ENCODE data around the gene NDP. TPM values are rescaled to one million over a fixed set of nuclear protein-coding genes. Genes with fewer than 3 reads are reported as not detected.

The NDP gene, protein sequence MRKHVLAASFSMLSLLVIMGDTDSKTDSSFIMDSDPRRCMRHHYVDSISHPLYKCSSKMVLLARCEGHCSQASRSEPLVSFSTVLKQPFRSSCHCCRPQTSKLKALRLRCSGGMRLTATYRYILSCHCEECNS
- total RNA-seq = not detected in 2 replicates

GRCh38 chrX:43973249-43974099, at the start of gene NDP:
Gene NDP, minus strand, starts transcription at chrX:43973390. Its CDS starts 14,745 bp downstream, at chrX:43958645.
- DNase-seq = no peak
- H3K36me3 Mint-ChIP-seq (ENCODE audit: low read depth) = no peaks in the 10 kb centered on the region
- no peaks in the 10 kb centered on the region for H3K9me3 Mint-ChIP-seq
- H3K4me1 Mint-ChIP-seq = peaks cover 8% of the 10 kb centered on the region
- peak within 1 kb of the TSS; percentile 65 for H3K4me3 Mint-ChIP-seq
- intact Hi-C loops (cut with micrococcal nuclease) = no loop called here
- no peak within 1 kb of the TSS for H3K27ac Mint-ChIP-seq
- H3K27me3 Mint-ChIP-seq = peaks cover 21% of the 10 kb centered on the region

- Mint-ChIP-seq H3K4me3 (no peak overlapping the region), H3K27me3 (no peaks in the 10 kb centered on the region), H3K9me3 (no peaks in the 10 kb centered on the region), H3K36me3 (ENCODE audit: low read depth) (no peaks in the 10 kb centered on the region), H3K27ac (no peak overlapping the region), H3K4me1 (no peaks in the 10 kb centered on the region)
- no peak for DNase-seq
- intact Hi-C loops (cut with micrococcal nuclease) = no loop called here
Measured at GRCh38 chrX:44022964-44023363, 49.8 kb upstream of the NDP start.

- H3K4me1 Mint-ChIP-seq = no peaks in the 10 kb centered on the region
- no peaks in the 10 kb centered on the region for H3K9me3 Mint-ChIP-seq
- H3K27ac Mint-ChIP-seq = no peak overlapping the region
- no peak overlapping the region for H3K4me3 Mint-ChIP-seq
- intact Hi-C loops (cut with micrococcal nuclease) = no loop called here
- no peak for DNase-seq
- H3K27me3 Mint-ChIP-seq = no peaks in the 10 kb centered on the region
- H3K36me3 Mint-ChIP-seq (ENCODE audit: low read depth) = no peaks in the 10 kb centered on the region
Measured at GRCh38 chrX:44020693-44021092, 47.5 kb upstream of the NDP start.

- intact Hi-C loops (cut with micrococcal nuclease) = no loop called here
- Mint-ChIP-seq H3K4me1 (no peaks in the 10 kb centered on the region), H3K9me3 (no peaks in the 10 kb centered on the region), H3K27ac (no peak overlapping the region), H3K4me3 (no peak overlapping the region), H3K36me3 (ENCODE audit: low read depth) (no peaks in the 10 kb centered on the region), H3K27me3 (no peaks in the 10 kb centered on the region)
- no peak for DNase-seq
Measured at GRCh38 chrX:44019911-44020310, 46.7 kb upstream of the NDP start.

DNA sequence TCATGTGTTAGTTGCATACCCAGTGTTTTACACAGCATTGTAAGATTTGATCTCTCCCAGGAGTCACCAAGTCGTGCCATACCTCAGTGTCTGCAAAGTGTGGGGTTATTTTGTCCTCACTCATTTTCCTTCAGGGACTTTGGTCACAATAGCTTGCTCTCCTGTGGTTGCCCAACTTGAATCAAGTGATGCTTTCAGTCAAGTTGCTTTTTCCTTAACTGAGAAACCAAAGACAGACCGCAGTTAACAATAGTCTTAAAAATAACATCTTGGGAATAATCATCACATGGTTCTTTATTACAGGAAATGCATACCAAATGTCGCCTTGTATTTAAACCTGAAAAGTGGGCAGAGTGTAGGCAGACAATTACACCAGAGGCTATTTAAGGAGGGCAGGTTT, 44.5 kb upstream of the NDP start:
- intact Hi-C loops (cut with micrococcal nuclease) = no loop called here
- no peaks in the 10 kb centered on the region for H3K9me3 Mint-ChIP-seq
- DNase-seq = no peak

GRCh38 chrX:44016906-44017305, 43.7 kb upstream of the NDP start:
- intact Hi-C loops (cut with micrococcal nuclease) = no loop called here
- Mint-ChIP-seq H3K4me3 (no peak overlapping the region), H3K27ac (no peak overlapping the region), H3K36me3 (ENCODE audit: low read depth) (no peaks in the 10 kb centered on the region), H3K27me3 (no peaks in the 10 kb centered on the region), H3K4me1 (peaks cover 5% of the 10 kb centered on the region), H3K9me3 (no peaks in the 10 kb centered on the region)
- no peak for DNase-seq

More for the DNA sequence above, 44.5 kb upstream of the NDP start:
- Mint-ChIP-seq H3K27me3 (no peaks in the 10 kb centered on the region), H3K27ac (no peak overlapping the region), H3K4me1 (peaks cover 2% of the 10 kb centered on the region), H3K36me3 (ENCODE audit: low read depth) (no peaks in the 10 kb centered on the region), H3K4me3 (no peak overlapping the region)

GRCh38 chrX:44012484-44013096, 39.4 kb upstream of the NDP start:
- H3K4me1 Mint-ChIP-seq = peaks cover 5% of the 10 kb centered on the region
- no peaks in the 10 kb centered on the region for H3K36me3 Mint-ChIP-seq (ENCODE audit: low read depth)
- no peaks in the 10 kb centered on the region for H3K9me3 Mint-ChIP-seq
- peaks cover 5% of the 10 kb centered on the region for H3K27me3 Mint-ChIP-seq
- intact Hi-C loops (cut with micrococcal nuclease) = no loop called here
- DNase-seq = peak; percentile 64
- H3K4me3 Mint-ChIP-seq = no peak overlapping the region
- peak overlapping the region; percentile 51 for H3K27ac Mint-ChIP-seq

DNA sequence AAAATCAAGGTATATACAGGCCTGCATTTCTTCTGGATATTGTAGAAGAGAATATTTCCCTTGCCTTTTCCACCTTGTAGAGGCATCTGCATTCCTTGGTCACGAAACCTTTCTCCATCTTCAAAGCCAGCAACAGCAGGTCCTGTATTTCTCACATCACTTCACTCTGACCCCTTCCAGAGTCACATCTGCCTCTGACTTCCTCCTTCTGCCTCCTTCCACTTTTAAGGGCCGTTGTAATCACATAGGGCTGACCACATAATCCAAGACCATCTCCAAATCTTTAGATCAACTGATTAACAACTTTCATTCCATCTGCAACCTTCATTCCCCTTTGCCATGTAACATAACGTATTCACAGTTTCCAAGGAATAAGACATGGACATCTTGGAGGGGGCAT, 38.3 kb upstream of the NDP start:
- peaks cover 5% of the 10 kb centered on the region for H3K4me1 Mint-ChIP-seq
- H3K4me3 Mint-ChIP-seq = no peak overlapping the region
- no peak overlapping the region for H3K27ac Mint-ChIP-seq
- intact Hi-C loops (cut with micrococcal nuclease) = no loop called here
- H3K36me3 Mint-ChIP-seq (ENCODE audit: low read depth) = no peaks in the 10 kb centered on the region
- DNase-seq = no peak
- H3K27me3 Mint-ChIP-seq = peaks cover 5% of the 10 kb centered on the region
- no peaks in the 10 kb centered on the region for H3K9me3 Mint-ChIP-seq

DNA sequence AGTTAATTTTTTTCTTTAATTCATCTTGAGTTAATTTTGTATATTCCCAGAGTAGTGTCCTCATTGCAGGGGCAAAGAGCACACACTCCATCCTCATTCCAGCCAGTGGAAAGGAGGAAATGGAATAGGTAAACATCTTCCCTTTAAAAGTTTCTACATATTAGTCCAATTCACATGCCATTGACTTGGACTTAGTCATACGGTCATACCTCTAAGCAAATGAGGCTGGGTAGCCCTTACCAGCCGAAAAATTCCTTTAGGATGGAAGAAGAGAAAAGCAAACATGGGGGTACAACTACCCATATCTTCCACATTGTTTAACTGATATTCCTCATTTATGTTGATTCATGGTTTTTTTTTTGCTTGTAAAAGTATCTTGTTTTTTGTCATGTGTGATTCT, 37.4 kb upstream of the NDP start:
- Mint-ChIP-seq H3K9me3 (no peaks in the 10 kb centered on the region), H3K36me3 (ENCODE audit: low read depth) (no peaks in the 10 kb centered on the region), H3K27me3 (peaks cover 5% of the 10 kb centered on the region), H3K4me3 (no peak overlapping the region), H3K27ac (no peak overlapping the region), H3K4me1 (peaks cover 5% of the 10 kb centered on the region)
- DNase-seq = no peak
- intact Hi-C loops (cut with micrococcal nuclease) = no loop called here

DNA sequence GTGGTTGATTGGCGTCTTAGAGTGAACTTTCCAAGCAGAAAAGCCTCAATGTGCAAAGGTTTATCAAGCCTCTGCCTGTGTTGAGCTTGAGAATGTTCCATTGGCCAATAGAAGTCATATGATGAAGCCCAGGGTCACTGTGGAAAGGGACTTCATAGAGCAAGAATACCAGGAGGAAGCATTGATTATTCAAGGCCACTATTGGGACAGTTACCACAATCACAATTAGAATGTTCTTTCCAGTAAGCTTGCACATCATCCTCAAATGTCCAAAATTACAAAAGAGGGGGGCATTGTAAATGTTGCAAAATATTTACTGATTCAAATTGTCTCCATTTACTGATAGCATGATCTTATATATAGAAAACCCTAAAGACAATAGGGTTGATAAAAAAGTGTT, 32.9 kb upstream of the NDP start:
- Mint-ChIP-seq H3K27ac (no peak overlapping the region), H3K4me1 (no peaks in the 10 kb centered on the region), H3K4me3 (no peak overlapping the region), H3K27me3 (no peaks in the 10 kb centered on the region), H3K36me3 (ENCODE audit: low read depth) (no peaks in the 10 kb centered on the region), H3K9me3 (no peaks in the 10 kb centered on the region)
- DNase-seq = no peak
- intact Hi-C loops (cut with micrococcal nuclease) = no loop called here

DNA sequence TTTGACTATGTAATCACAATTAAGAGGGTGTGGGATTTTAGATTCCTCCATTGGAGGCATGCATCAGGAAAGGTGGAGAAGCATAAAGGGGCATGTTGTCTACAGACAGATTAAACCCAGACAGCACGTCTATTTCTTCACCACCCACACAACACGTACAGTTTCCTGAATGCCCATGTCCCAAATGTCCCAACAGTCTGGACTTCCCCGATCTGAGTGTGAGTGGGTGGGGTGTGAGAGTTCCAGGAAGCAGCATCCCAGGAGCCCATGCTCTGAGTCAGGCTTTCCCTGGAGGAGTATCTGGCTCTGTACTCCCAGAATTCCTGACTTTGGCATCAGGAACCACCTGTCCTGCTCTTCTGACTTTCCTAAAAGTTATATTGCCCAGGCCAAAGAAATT, 30.8 kb upstream of the NDP start:
- no peak overlapping the region for H3K4me3 Mint-ChIP-seq
- no peaks in the 10 kb centered on the region for H3K9me3 Mint-ChIP-seq
- H3K27ac Mint-ChIP-seq = no peak overlapping the region
- intact Hi-C loops (cut with micrococcal nuclease) = no loop called here
- no peaks in the 10 kb centered on the region for H3K27me3 Mint-ChIP-seq
- DNase-seq = no peak
- H3K4me1 Mint-ChIP-seq = no peaks in the 10 kb centered on the region
- no peaks in the 10 kb centered on the region for H3K36me3 Mint-ChIP-seq (ENCODE audit: low read depth)

DNA sequence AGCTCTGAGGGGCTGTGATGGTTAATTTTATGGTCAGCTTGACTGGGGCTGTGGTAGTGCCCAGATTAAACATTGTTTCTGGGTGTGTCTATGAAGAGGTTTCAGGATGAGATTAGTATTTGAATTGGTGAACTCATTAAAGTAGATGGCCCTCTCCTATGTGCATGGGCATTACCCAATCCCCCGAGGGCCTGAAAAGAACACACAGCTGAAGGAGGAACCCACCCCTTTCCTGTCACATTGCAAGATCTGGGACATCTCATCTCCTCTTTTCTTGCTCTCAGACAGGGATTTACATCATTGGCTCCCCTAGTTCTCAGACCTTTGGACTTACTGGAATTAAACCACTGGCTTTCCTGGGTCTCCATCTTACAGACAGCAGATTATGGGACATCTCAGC, 29.4 kb upstream of the NDP start:
- intact Hi-C loops (cut with micrococcal nuclease) = no loop called here
- H3K9me3 Mint-ChIP-seq = no peaks in the 10 kb centered on the region
- no peak overlapping the region for H3K4me3 Mint-ChIP-seq
- DNase-seq = no peak
- H3K27ac Mint-ChIP-seq = no peak overlapping the region
- no peaks in the 10 kb centered on the region for H3K27me3 Mint-ChIP-seq
- no peaks in the 10 kb centered on the region for H3K4me1 Mint-ChIP-seq
- no peaks in the 10 kb centered on the region for H3K36me3 Mint-ChIP-seq (ENCODE audit: low read depth)

DNA sequence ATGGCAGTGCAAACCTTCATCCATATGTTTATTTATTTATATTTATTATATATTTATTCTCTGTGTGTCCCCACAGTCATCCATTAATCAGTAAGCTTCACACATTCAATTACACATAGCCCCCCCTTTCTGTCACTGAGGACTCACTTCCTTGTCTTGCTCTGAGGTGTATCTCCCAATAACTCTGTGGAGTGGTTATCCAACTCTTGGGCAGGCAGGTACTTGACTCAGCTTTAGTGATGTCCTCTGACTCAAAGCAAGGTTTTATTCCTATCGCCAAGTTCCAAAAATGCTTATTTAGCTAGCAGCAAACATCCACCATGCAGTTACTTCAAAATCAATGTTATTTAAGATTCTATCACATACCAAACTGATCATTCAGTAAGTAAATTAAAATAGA, 25.2 kb upstream of the NDP start:
- DNase-seq = no peak
- Mint-ChIP-seq H3K4me3 (no peak overlapping the region), H3K27me3 (no peaks in the 10 kb centered on the region), H3K36me3 (ENCODE audit: low read depth) (no peaks in the 10 kb centered on the region), H3K4me1 (no peaks in the 10 kb centered on the region), H3K27ac (no peak overlapping the region), H3K9me3 (no peaks in the 10 kb centered on the region)
- intact Hi-C loops (cut with micrococcal nuclease) = no loop called here

DNA sequence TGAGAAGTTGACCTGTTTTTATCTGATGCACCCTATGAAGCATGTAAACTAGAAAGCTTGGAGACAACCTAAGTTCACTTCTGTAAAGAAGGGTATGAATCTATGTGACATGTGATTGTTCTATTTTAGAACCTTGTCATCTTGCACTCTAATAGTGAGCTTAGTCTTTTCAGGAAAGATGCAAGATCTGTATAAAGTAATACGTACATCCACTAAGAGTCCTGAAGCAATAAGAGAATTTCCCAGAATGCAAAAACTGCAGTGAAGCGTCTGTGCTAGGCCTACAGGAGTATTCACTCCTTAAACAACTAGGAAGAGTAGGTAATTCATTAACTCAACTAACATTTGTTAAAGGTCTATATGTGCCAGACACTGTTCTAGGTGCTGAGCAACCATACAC, 23.3 kb upstream of the NDP start:
- H3K4me1 Mint-ChIP-seq = no peaks in the 10 kb centered on the region

More for the DNA sequence above, 23.3 kb upstream of the NDP start:
- Mint-ChIP-seq H3K4me3 (no peak overlapping the region), H3K27ac (no peak overlapping the region), H3K9me3 (no peaks in the 10 kb centered on the region), H3K36me3 (ENCODE audit: low read depth) (no peaks in the 10 kb centered on the region), H3K27me3 (no peaks in the 10 kb centered on the region)
- DNase-seq = no peak
- intact Hi-C loops (cut with micrococcal nuclease) = no loop called here
